ENCODE measurements around the gene COL4A6.

DNA sequence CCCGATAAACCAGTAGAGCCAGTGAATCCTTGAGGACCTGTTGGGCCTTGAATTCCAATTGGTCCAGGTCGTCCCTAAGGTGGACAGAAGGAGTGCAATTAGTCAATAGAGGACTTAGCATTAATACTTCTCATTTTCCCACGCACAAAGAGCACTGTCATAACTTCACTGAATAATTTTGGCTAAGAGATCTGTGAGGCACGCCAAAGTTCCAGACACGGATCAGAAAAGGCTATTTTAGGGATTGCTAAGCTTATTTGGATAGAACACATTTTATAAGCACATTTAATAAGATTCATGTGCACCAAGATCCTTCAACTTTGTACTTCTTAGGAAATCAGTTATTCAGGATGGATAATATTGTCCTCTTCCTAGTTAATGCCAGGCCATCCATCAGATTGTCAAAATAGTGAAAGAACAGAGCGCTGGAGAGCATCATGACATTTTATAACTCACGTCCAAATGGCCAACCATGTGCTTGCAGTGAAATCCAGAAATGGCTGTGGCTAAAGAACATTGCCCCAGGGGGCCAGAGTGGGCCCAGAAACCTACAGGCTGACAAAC is 216.8 kb downstream of the COL4A6 start:
- TF ChIP-seq, protein P1, sequence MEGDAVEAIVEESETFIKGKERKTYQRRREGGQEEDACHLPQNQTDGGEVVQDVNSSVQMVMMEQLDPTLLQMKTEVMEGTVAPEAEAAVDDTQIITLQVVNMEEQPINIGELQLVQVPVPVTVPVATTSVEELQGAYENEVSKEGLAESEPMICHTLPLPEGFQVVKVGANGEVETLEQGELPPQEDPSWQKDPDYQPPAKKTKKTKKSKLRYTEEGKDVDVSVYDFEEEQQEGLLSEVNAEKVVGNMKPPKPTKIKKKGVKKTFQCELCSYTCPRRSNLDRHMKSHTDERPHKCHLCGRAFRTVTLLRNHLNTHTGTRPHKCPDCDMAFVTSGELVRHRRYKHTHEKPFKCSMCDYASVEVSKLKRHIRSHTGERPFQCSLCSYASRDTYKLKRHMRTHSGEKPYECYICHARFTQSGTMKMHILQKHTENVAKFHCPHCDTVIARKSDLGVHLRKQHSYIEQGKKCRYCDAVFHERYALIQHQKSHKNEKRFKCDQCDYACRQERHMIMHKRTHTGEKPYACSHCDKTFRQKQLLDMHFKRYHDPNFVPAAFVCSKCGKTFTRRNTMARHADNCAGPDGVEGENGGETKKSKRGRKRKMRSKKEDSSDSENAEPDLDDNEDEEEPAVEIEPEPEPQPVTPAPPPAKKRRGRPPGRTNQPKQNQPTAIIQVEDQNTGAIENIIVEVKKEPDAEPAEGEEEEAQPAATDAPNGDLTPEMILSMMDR (IDR thresholded peaks at IDR 0.05), result no peak
- TF ChIP-seq POLR2AphosphoS5 (IDR thresholded peaks at IDR 0.05; ENCODE audit: low read depth, low read length), result no peak
